Stimulated activated CD8-positive, alpha-beta memory T cell treated with anti-CD3 and anti-CD28 coated beads, Interleukin-7, amount 100 ng/mL, for 1 hour (primary cell): ENCODE measurements around the gene TAF15.

Source experiments
- DNase-seq, 2 donors: peaks; one replicate each; pipeline ENCODE4 v3.0.0-alpha.2; 2020; ENCODE audit warnings: low read depth in 2 of 2

TAF15 gene

GRCh38 chr17:35808962-35809854 is at the start of gene TAF15:
Gene TAF15 (plus strand): TSS chr17:35809484. CDS start chr17:35809570, 86 bp downstream.
- DNase-seq = peak; percentile 89 to 90

- DNase-seq = no peak
These were observed 48.7 kb upstream of the TAF15 start, which contains the start of gene C17orf50 for GRCh38 chr17:35760587-35760986. Gene C17orf50 (plus strand): TSS chr17:35760887. CDS start chr17:35760942, 55 bp downstream.

GRCh38 chr17:35761601-35762000 is 47.7 kb upstream of the TAF15 start:
- no peak for DNase-seq

- DNase-seq = no peak
These were observed 45.5 kb upstream of the TAF15 start for GRCh38 chr17:35763767-35764122.

- DNase-seq = peak; percentile 69 to 77
These were observed 44.9 kb upstream of the TAF15 start for GRCh38 chr17:35764123-35764991.

- no peak for DNase-seq
These were observed 44.1 kb upstream of the TAF15 start for GRCh38 chr17:35765086-35765710.

GRCh38 chr17:35765756-35766488 is 43.4 kb upstream of the TAF15 start:
- no peak for DNase-seq

GRCh38 chr17:35766489-35766877 is 42.8 kb upstream of the TAF15 start:
- no peak for DNase-seq

GRCh38 chr17:35766903-35767510 is 42.3 kb upstream of the TAF15 start:
- no peak for DNase-seq

GRCh38 chr17:35768797-35769196 is 40.5 kb upstream of the TAF15 start:
- DNase-seq = no peak

- DNase-seq = no peak
These were observed 39.3 kb upstream of the TAF15 start for GRCh38 chr17:35769895-35770486.

- no peak for DNase-seq
These were observed 36.2 kb upstream of the TAF15 start for GRCh38 chr17:35773129-35773528.

GRCh38 chr17:35773679-35774425 is 35.4 kb upstream of the TAF15 start:
- DNase-seq = no peak

- no peak for DNase-seq
These were observed 34.8 kb upstream of the TAF15 start for GRCh38 chr17:35774499-35774898.

- DNase-seq = no peak
These were observed 34.2 kb upstream of the TAF15 start for GRCh38 chr17:35775039-35775438.

- no peak for DNase-seq
These were observed 33.7 kb upstream of the TAF15 start for GRCh38 chr17:35775583-35775982.

GRCh38 chr17:35778641-35779196 is 30.6 kb upstream of the TAF15 start:
- no peak for DNase-seq

GRCh38 chr17:35780950-35781349 is 28.3 kb upstream of the TAF15 start:
- no peak for DNase-seq

- DNase-seq = no peak
These were observed 24.4 kb upstream of the TAF15 start for GRCh38 chr17:35784895-35785294.
